Umbilical cord (tissue), 2 donors: ENCODE results near the gene MYO3B. TPM values are rescaled to one million over a fixed set of nuclear protein-coding genes. Genes with fewer than 3 reads are reported as not detected.
A peak's percentile ranks its signal among the peaks of the same experiment; 100 is the strongest.

Source experiments
- DNase-seq: peaks from one replicate; pipeline ENCODE4 v3.0.0-alpha.2; 2015; ENCODE audit warnings: low spot score
- total RNA-seq: library from RNA; depleted of rRNA; stranded (reverse); fragments of >200 nt; gene quantifications from one replicate; pipeline ENCODE4 v1.2.3, GENCODE V29; 2014; ENCODE audit warnings: low replicate concordance; ENCODE audit not compliant: insufficient read depth

Gene MYO3B
- total RNA-seq, 1 donor from 2014 or later: 3.9 TPM

GRCh38 chr2:170300993-170301392 lies 123.0 kb downstream of the MYO3B start:
- no peak for DNase-seq

- DNase-seq: no peak
Measured at GRCh38 chr2:170301626-170302025, 123.7 kb downstream of the MYO3B start.

GRCh38 chr2:170305711-170306110 lies 127.8 kb downstream of the MYO3B start:
- no peak for DNase-seq

GRCh38 chr2:170306293-170306873 lies 128.4 kb downstream of the MYO3B start:
- no peak for DNase-seq

- DNase-seq: no peak
Measured at GRCh38 chr2:170307052-170307451, 129.1 kb downstream of the MYO3B start.

- DNase-seq: peak; percentile 12
Measured at GRCh38 chr2:170307555-170308351, 129.8 kb downstream of the MYO3B start.

GRCh38 chr2:170310876-170311502 lies 133.0 kb downstream of the MYO3B start:
- no peak for DNase-seq

- peak; percentile 4 for DNase-seq
Measured at GRCh38 chr2:170313347-170313991, 135.5 kb downstream of the MYO3B start.

- DNase-seq: no peak
Measured at GRCh38 chr2:170313992-170314348, 136.0 kb downstream of the MYO3B start.

- no peak for DNase-seq
Measured at GRCh38 chr2:170314744-170315447, 136.9 kb downstream of the MYO3B start.

GRCh38 chr2:170320948-170321347 lies 143.0 kb downstream of the MYO3B start:
- DNase-seq: no peak

GRCh38 chr2:170321526-170321925 lies 143.6 kb downstream of the MYO3B start:
- DNase-seq: no peak

- no peak for DNase-seq
Measured at GRCh38 chr2:170322140-170322766, 144.3 kb downstream of the MYO3B start.

- DNase-seq: no peak
Measured at GRCh38 chr2:170323743-170324142, 145.8 kb downstream of the MYO3B start.

GRCh38 chr2:170324640-170325046 lies 146.7 kb downstream of the MYO3B start:
- DNase-seq: peak; percentile 21

GRCh38 chr2:170330881-170331280 lies 152.9 kb downstream of the MYO3B start:
- DNase-seq: no peak

GRCh38 chr2:170332676-170333402 lies 154.9 kb downstream of the MYO3B start:
- DNase-seq: no peak

- DNase-seq: no peak
Measured at GRCh38 chr2:170335351-170335750, 157.4 kb downstream of the MYO3B start.

- no peak for DNase-seq
Measured at GRCh38 chr2:170336408-170336807, 158.5 kb downstream of the MYO3B start.

GRCh38 chr2:170336916-170337315 lies 159.0 kb downstream of the MYO3B start:
- no peak for DNase-seq

GRCh38 chr2:170339322-170339721 lies 161.4 kb downstream of the MYO3B start:
- DNase-seq: no peak
